Measurements from ENCODE around the gene TNNI2.

GRCh38 chr11:1814691-1815090, 24.1 kb upstream of the TNNI2 start:
- TF ChIP-seq EZH2 (IDR thresholded peaks at IDR 0.05; ENCODE audit: borderline replicate concordance, low read depth, low read length, severe bottlenecking) (no peak), CTCF (IDR thresholded peaks at IDR 0.05; ENCODE audit: borderline replicate concordance, extremely low read depth, low read length, poor library complexity, severe bottlenecking) (no peak)

Data from DND-41 (cell line).